NCI-H1436 (cell line): Measurements from ENCODE around the gene WNT3.

Experiments
- DNase-seq: peaks from one replicate; lab custom pipeline; 2025; lab: John Stamatoyannopoulos, UW

Gene WNT3

GRCh38 chr17:46732160-46732559 is 86.3 kb downstream of the WNT3 start:
- no peak for DNase-seq

- no peak for DNase-seq
Observed at GRCh38 chr17:46730679-46731078, 87.8 kb downstream of the WNT3 start.

- no peak for DNase-seq
Observed at GRCh38 chr17:46730026-46730425, 88.5 kb downstream of the WNT3 start.

- no peak for DNase-seq
Observed at GRCh38 chr17:46727572-46728348, 90.7 kb downstream of the WNT3 start.

- DNase-seq, result no peak
Observed at GRCh38 chr17:46726206-46726605, 92.3 kb downstream of the WNT3 start.

- no peak for DNase-seq
Observed at GRCh38 chr17:46722662-46723285, 95.7 kb downstream of the WNT3 start.

GRCh38 chr17:46720408-46720807 is 98.1 kb downstream of the WNT3 start:
- DNase-seq, result no peak

- no peak for DNase-seq
Observed at GRCh38 chr17:46719891-46720290, 98.6 kb downstream of the WNT3 start.

- no peak for DNase-seq
Observed at GRCh38 chr17:46717999-46718398, 100.5 kb downstream of the WNT3 start.
